Astrocyte (in vitro differentiated cells and primary cell): Measurements from ENCODE around the gene CNIH3.

Source experiments
- CTCF ChIP-seq: IDR thresholded peaks from 2 replicates; pipeline ENCODE4 v1.5.1; 2011; ENCODE audit warnings: low read depth, mild to moderate bottlenecking, inconsistent platforms, low read length, moderate library complexity; ENCODE audit not compliant: insufficient read depth
- EZH2 ChIP-seq: IDR thresholded peaks from 2 replicates; pipeline ENCODE4 v1.6.1; 2012; ENCODE audit warnings: mild to moderate bottlenecking, low read length, inconsistent platforms; ENCODE audit not compliant: insufficient read depth

GRCh38 chr1:224607188-224608148 is 8.6 kb upstream of the CNIH3 start:
- TF ChIP-seq EZH2 (no peak), CTCF (no peak)
